Measurements from ENCODE around the gene DNAJA2.

Gene DNAJA2

GRCh38 chr16:46915483-46916025, 57.9 kb downstream of the DNAJA2 start:
- no peaks in the 10 kb centered on the region for H3K9me3 ChIP-seq (ENCODE audit: low read length)
- no peaks in the 10 kb centered on the region for H3K4me1 ChIP-seq (ENCODE audit: insufficient read depth, low read length)
- no peak overlapping the region for H3K4me3 ChIP-seq (ENCODE audit: low read length)
- no peaks in the 10 kb centered on the region for H3K27me3 ChIP-seq (ENCODE audit: insufficient read depth, low read length)
- H3K36me3 ChIP-seq (ENCODE audit: insufficient read depth, low read length) = peaks cover 84% of the 10 kb centered on the region
- no peak overlapping the region for H2AFZ ChIP-seq (ENCODE audit: low read depth, low read length)

DNA sequence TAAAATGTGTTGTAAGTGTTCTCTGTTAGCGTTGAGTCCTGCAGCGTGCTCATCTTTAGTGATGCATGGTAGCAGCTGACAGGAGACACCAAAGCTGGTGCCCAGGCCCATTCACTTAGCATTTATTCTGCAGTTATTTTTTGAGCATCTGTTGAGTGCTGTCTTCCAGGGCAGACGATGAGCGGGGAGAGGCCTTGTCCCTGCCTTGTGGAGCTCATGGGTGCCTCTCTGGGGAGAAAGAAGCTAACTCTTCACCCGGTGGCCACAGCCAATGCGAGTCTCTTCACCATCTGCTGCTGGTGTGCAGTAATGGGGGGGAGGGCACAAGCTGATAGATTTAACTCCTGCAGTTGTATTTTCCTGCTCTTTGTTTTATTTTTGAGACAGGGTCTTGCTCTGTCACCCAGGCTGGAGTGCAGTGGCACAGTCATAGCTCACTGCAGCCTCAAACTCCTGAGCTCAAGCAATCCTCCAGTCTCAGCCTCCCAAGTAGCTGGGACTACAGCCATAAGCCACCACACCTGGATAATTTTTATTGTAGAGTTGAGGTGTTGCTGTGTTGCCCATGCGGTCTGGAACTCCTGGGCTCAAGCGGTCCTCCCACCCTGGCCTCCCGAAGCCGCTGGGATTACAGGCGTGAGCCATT, 58.8 kb downstream of the DNAJA2 start:
- H3K9me3 ChIP-seq (ENCODE audit: low read length) = no peaks in the 10 kb centered on the region
- H3K27me3 ChIP-seq (ENCODE audit: insufficient read depth, low read length) = no peaks in the 10 kb centered on the region
- H3K4me1 ChIP-seq (ENCODE audit: insufficient read depth, low read length) = no peaks in the 10 kb centered on the region
- no peak overlapping the region for H3K4me3 ChIP-seq (ENCODE audit: low read length)
- H3K36me3 ChIP-seq (ENCODE audit: insufficient read depth, low read length) = peaks cover 79% of the 10 kb centered on the region
- no peak overlapping the region for H2AFZ ChIP-seq (ENCODE audit: low read depth, low read length)

- H3K36me3 ChIP-seq (ENCODE audit: insufficient read depth, low read length) = peaks cover 64% of the 10 kb centered on the region
- no peak overlapping the region for H2AFZ ChIP-seq (ENCODE audit: low read depth, low read length)
- no peaks in the 10 kb centered on the region for H3K27me3 ChIP-seq (ENCODE audit: insufficient read depth, low read length)
- H3K4me1 ChIP-seq (ENCODE audit: insufficient read depth, low read length) = no peaks in the 10 kb centered on the region
- no peak overlapping the region for H3K4me3 ChIP-seq (ENCODE audit: low read length)
- no peaks in the 10 kb centered on the region for H3K9me3 ChIP-seq (ENCODE audit: low read length)
Observed at GRCh38 chr16:46911650-46912049, 61.8 kb downstream of the DNAJA2 start.

GRCh38 chr16:46911038-46911437, 62.4 kb downstream of the DNAJA2 start:
- Histone ChIP-seq H3K9me3 (ENCODE audit: low read length) (no peaks in the 10 kb centered on the region), H3K27me3 (ENCODE audit: insufficient read depth, low read length) (no peaks in the 10 kb centered on the region), H2AFZ (ENCODE audit: low read depth, low read length) (no peak overlapping the region), H3K4me3 (ENCODE audit: low read length) (no peak overlapping the region), H3K36me3 (ENCODE audit: insufficient read depth, low read length) (peaks cover 65% of the 10 kb centered on the region), H3K4me1 (ENCODE audit: insufficient read depth, low read length) (no peaks in the 10 kb centered on the region)

GRCh38 chr16:46908540-46909372, 64.7 kb downstream of the DNAJA2 start:
- Histone ChIP-seq H3K27me3 (ENCODE audit: insufficient read depth, low read length) (no peaks in the 10 kb centered on the region), H3K4me3 (ENCODE audit: low read length) (no peak overlapping the region), H3K36me3 (ENCODE audit: insufficient read depth, low read length) (peaks cover 57% of the 10 kb centered on the region), H3K4me1 (ENCODE audit: insufficient read depth, low read length) (no peaks in the 10 kb centered on the region), H2AFZ (ENCODE audit: low read depth, low read length) (no peak overlapping the region), H3K9me3 (ENCODE audit: low read length) (no peaks in the 10 kb centered on the region)

DNA sequence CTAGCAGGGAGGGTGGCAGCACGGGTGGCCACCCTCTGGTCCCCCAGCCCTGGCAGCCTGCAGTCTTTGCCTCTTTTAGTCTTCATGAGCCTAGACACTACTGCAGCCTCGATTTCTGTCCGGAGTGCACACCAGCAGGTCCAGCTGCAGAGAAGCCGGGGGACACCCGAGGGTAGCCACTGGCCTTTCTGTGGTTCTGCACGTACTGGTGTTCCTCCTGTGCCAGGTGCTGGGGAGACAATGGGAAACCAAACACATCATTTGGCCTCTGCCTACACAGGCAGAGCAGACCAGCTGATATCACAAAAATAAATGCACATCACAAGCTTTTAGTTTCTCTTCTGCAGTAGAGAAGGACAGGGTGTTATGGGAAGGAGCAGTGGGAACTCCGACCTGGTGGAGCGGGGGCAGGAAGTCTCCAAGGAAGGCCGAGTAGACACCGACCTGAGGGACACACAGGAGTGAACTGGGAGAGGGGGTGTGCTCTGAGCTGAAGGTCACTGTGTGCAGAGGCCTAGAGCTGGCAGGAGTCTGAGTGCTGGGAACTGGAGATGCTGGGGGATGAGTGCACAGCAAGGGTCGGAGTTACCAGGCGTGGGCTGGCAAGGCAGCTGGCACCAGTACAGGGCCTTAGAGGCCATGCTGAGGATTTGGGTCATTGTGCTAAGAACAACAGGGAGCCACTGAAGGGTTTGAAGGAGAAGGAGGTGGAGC, 66.3 kb downstream of the DNAJA2 start:
- Histone ChIP-seq H3K27me3 (ENCODE audit: insufficient read depth, low read length) (no peaks in the 10 kb centered on the region), H2AFZ (ENCODE audit: low read depth, low read length) (no peak overlapping the region), H3K36me3 (ENCODE audit: insufficient read depth, low read length) (peaks cover 50% of the 10 kb centered on the region), H3K4me3 (ENCODE audit: low read length) (no peak overlapping the region), H3K4me1 (ENCODE audit: insufficient read depth, low read length) (no peaks in the 10 kb centered on the region), H3K9me3 (ENCODE audit: low read length) (no peaks in the 10 kb centered on the region)

DNA sequence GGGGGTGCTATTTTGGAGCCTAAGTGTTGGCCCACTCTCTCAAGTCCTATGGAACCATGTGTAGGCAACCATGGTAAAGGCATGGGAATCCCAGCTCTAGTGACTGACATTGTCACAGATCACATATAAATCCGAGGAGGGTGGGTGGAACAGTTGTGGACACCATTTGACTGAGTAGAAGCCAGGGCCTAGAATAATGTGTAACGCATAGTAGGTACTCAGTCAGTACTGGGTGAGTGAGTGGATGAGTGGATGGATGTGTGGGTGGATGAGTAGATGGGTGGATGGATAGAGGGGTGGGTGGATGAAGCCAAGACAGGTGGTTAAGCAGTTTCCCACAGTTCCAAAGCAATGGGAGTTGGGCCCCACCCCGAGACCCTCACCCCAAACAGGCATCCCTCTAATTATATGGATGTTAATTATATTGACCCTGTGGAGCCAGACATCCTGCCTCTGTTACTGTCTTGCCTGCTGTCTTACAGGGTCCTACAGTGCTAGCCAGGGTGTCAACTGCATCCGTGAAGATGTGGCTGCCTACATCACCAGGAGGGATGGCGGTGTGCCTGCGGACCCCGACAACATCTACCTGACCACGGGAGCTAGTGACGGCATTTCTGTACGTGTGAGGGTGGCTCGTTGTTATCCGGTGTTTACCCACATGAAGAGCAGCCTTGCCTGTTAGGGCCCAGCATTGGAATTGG, 67.0 kb downstream of the DNAJA2 start:
- peaks cover 48% of the 10 kb centered on the region for H3K36me3 ChIP-seq (ENCODE audit: insufficient read depth, low read length)
- no peaks in the 10 kb centered on the region for H3K9me3 ChIP-seq (ENCODE audit: low read length)
- no peaks in the 10 kb centered on the region for H3K4me1 ChIP-seq (ENCODE audit: insufficient read depth, low read length)
- no peaks in the 10 kb centered on the region for H3K27me3 ChIP-seq (ENCODE audit: insufficient read depth, low read length)
- H2AFZ ChIP-seq (ENCODE audit: low read depth, low read length) = no peak overlapping the region
- no peak overlapping the region for H3K4me3 ChIP-seq (ENCODE audit: low read length)
